ENCODE results near the gene BBS4.

BBS4 gene

DNA sequence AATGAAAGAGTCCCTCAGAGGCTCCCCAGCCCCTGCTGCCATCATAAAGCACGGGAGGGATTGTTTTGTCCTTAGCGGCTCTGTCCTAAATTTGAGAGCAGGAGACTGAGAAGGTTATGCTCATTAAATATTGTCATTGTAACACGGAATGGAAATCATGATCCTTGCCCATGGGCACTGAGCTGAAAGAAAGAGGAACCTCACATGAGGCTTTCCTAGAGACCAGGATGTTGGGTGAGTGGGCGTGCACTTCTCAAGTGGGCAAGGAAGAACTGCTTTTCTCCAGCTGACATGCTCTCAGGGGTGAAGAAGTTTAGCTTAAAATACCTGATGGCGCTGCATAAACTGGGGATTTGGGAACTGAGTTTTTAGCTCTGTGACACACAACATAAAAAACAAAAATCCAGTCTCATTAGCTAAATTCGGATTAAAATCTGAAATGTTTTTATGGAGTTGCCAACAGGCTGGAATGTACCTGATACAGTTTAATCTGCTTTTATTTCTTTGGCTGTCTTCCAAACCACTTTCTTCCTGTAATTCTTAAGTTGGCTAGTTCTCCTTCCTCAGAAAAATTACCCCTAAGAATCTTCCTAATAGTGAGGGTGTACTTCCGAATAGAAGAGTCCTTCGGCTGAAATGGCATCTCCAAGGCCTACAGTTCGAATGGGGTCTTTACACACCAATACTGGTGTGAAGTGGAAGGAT is 65.9 kb downstream of the BBS4 start:
- DNase-seq (ENCODE audit: low read depth): peak; percentile 38
- in situ Hi-C loops (cut with HindIII; ENCODE audit: low sequenced_read_pairs): no loop called here
- TF ChIP-seq, protein P1, sequence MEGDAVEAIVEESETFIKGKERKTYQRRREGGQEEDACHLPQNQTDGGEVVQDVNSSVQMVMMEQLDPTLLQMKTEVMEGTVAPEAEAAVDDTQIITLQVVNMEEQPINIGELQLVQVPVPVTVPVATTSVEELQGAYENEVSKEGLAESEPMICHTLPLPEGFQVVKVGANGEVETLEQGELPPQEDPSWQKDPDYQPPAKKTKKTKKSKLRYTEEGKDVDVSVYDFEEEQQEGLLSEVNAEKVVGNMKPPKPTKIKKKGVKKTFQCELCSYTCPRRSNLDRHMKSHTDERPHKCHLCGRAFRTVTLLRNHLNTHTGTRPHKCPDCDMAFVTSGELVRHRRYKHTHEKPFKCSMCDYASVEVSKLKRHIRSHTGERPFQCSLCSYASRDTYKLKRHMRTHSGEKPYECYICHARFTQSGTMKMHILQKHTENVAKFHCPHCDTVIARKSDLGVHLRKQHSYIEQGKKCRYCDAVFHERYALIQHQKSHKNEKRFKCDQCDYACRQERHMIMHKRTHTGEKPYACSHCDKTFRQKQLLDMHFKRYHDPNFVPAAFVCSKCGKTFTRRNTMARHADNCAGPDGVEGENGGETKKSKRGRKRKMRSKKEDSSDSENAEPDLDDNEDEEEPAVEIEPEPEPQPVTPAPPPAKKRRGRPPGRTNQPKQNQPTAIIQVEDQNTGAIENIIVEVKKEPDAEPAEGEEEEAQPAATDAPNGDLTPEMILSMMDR (IDR thresholded peaks at IDR 0.05; ENCODE audit: low read depth, low read length, missing control alignments): no peak
- no peak overlapping the region for H3K4me3 ChIP-seq (ENCODE audit: low read depth, low read length)

DNA sequence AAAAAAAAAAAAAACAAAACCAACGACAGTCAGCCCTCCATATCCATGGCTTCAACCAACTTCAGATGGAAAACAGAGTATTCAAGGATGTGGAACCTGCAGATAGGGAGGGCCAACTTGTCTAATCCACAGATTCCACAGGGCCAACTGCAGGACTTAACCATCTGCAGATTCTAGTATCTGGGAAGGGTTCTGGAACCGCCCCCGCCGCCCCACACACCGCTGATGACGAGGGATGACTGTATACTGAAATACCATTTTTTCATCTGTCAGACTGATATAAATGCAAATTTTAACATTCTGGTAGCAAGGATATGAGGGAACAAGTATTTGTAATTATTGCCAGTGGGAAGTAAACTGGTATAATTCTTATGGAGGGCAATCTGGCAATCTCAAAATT is 68.1 kb downstream of the BBS4 start:
- in situ Hi-C loops (cut with HindIII; ENCODE audit: low sequenced_read_pairs): no loop called here
- no peak for DNase-seq (ENCODE audit: low read depth)
- TF ChIP-seq, protein P1 (IDR thresholded peaks at IDR 0.05; ENCODE audit: low read depth, low read length, missing control alignments): no peak
- no peak overlapping the region for H3K4me3 ChIP-seq (ENCODE audit: low read depth, low read length)

DNA sequence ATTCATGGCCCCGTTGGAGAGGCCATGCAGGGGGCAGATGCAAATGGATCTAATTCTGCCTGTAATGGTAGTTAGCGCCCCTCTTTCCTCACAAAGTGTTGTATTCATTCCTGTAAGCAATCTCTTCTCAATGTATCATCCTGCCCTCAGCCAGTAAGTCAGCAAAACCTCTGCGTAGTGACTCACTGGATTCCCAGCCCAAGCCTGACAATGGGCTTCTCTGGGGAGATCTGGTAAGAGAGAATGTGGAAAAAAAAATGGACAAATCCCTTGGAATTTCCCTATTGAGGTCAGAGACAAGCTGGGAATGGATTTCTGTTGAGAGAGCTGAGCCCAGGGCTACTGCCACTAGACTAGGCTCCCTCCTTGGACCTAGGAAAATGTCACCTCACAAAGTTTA is 72.2 kb downstream of the BBS4 start:
- TF ChIP-seq, protein P1 (IDR thresholded peaks at IDR 0.05; ENCODE audit: low read depth, low read length, missing control alignments): no peak
- no peak overlapping the region for H3K4me3 ChIP-seq (ENCODE audit: low read depth, low read length)
- in situ Hi-C loops (cut with HindIII; ENCODE audit: low sequenced_read_pairs): no loop called here
- peak; percentile 89 for DNase-seq (ENCODE audit: low read depth)

DNA sequence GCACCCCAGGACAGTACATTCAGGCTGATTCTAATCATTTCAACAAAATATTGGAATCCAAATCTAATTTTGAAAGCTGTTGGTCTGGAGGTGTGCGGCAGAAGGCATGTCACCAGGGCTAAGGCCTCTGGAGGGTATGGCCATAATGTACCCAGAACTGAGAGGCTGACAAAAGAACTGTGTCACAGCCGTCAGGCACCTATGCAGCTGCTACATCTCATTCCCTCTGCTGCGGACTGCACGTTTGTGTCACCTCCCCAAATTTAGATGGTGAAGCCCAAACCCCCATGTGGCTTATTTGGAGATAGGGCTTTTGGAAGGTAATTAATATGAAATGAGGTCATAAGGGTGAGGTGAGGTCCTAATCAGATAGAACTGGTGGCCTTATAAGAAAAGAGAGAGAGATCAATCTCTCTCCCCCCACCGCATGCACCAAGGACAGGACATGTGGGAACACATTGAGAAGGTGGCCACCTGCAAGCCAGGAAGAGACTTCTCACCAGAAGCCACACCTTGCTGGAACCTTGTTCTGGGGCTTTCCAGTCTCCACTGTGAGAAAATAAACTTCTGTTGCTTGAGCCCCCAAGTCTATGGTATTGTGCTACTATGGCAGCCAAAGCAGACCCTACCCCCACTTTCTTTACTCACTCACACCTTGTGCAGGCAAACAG is 74.7 kb downstream of the BBS4 start:
- TF ChIP-seq, protein P1 (IDR thresholded peaks at IDR 0.05; ENCODE audit: low read depth, low read length, missing control alignments): no peak
- H3K4me3 ChIP-seq (ENCODE audit: low read depth, low read length): no peak overlapping the region
- no peak for DNase-seq (ENCODE audit: low read depth)
- in situ Hi-C loops (cut with HindIII; ENCODE audit: low sequenced_read_pairs): no loop called here

DNA sequence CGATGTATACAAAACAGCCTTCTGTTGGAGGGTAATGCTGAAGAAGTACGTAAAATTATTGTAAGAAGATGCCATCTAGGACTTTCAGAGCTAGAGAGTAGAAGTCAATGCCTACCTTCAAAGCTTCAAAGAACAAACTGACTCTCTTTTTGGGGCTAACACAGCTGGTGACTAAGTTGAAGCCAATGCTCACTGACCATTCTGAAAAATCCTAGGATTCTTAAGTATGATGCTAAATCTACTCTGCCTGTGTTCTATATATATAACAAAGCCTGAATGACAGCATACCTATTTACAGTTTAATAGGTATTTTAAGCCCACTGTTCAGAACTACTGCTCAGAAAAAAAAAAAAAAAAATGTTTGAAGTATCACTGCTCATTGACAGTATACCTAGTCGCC is 78.6 kb downstream of the BBS4 start:
- no peak for DNase-seq (ENCODE audit: low read depth)
- in situ Hi-C loops (cut with HindIII; ENCODE audit: low sequenced_read_pairs): no loop called here
- TF ChIP-seq, protein P1 (IDR thresholded peaks at IDR 0.05; ENCODE audit: low read depth, low read length, missing control alignments): no peak

DNA sequence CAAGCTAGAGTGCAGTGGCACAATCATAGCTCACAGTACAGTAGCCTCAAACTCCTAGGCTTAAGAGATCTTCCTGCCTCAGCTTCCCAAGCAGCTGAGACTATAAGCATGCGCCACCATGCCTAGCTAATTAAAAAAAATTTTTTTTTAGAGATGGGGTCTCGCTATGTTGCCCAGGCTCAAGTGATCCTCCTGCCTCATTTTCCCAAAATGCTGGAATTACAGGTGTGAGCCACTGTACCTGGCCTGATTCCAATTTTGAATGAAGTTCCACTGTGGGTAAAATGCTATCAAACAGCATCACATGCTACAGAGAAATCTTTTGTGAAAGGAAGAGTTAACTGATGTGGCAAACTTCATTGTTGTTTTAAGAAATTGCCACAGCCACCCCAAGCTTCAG is 80.0 kb downstream of the BBS4 start:
- in situ Hi-C loops (cut with HindIII; ENCODE audit: low sequenced_read_pairs): no loop called here
- no peak for DNase-seq (ENCODE audit: low read depth)
- TF ChIP-seq, protein P1 (IDR thresholded peaks at IDR 0.05; ENCODE audit: low read depth, low read length, missing control alignments): no peak
- H3K4me3 ChIP-seq (ENCODE audit: low read depth, low read length): no peak overlapping the region

More for the DNA sequence above, 78.6 kb downstream of the BBS4 start:
- no peak overlapping the region for H3K4me3 ChIP-seq (ENCODE audit: low read depth, low read length)
